T-helper 1 cell (primary cell): ENCODE data around the gene ADAMTS12.

Experiments
- DNase-seq, 5 donors: peaks; one replicate each; pipeline ENCODE4 v3.0.0-alpha.2; 2012 to 2020

Gene ADAMTS12

GRCh38 chr5:33696411-33696810 lies 195.4 kb downstream of the ADAMTS12 start:
- no peak for DNase-seq

GRCh38 chr5:33692980-33693379 lies 198.8 kb downstream of the ADAMTS12 start:
- no peak for DNase-seq

- DNase-seq: no peak
These were observed 199.9 kb downstream of the ADAMTS12 start for GRCh38 chr5:33691856-33692255.

- DNase-seq: no peak
These were observed 201.2 kb downstream of the ADAMTS12 start for GRCh38 chr5:33690374-33691135.

- DNase-seq: no peak
These were observed 203.3 kb downstream of the ADAMTS12 start for GRCh38 chr5:33688526-33688925.

GRCh38 chr5:33688066-33688465 lies 203.7 kb downstream of the ADAMTS12 start:
- DNase-seq: no peak

GRCh38 chr5:33685873-33686755 lies 205.7 kb downstream of the ADAMTS12 start:
- no peak for DNase-seq

- no peak for DNase-seq
These were observed 207.2 kb downstream of the ADAMTS12 start for GRCh38 chr5:33684496-33685159.

- DNase-seq: no peak
These were observed 212.0 kb downstream of the ADAMTS12 start for GRCh38 chr5:33679791-33680190.

- DNase-seq: no peak
These were observed 215.8 kb downstream of the ADAMTS12 start for GRCh38 chr5:33675958-33676464.

GRCh38 chr5:33671700-33672291 lies 220.0 kb downstream of the ADAMTS12 start:
- DNase-seq: no peak

GRCh38 chr5:33662722-33663427 lies 228.9 kb downstream of the ADAMTS12 start:
- no peak for DNase-seq

GRCh38 chr5:33659526-33660169 lies 232.1 kb downstream of the ADAMTS12 start:
- DNase-seq: no peak

- no peak for DNase-seq
These were observed 233.9 kb downstream of the ADAMTS12 start for GRCh38 chr5:33657804-33658440.

- no peak for DNase-seq
These were observed 234.6 kb downstream of the ADAMTS12 start for GRCh38 chr5:33657176-33657575.

GRCh38 chr5:33650911-33651310 lies 240.9 kb downstream of the ADAMTS12 start:
- DNase-seq: no peak

- no peak for DNase-seq
These were observed 242.0 kb downstream of the ADAMTS12 start for GRCh38 chr5:33649549-33650482.

GRCh38 chr5:33641744-33642505 lies 249.9 kb downstream of the ADAMTS12 start:
- DNase-seq: peak in 1 of 5 donors; percentile 1

- no peak for DNase-seq
These were observed 252.3 kb downstream of the ADAMTS12 start for GRCh38 chr5:33639474-33639873.
